ENCODE data around the gene UBASH3B. TPM values are rescaled to one million over a fixed set of nuclear protein-coding genes. Genes with fewer than 3 reads are reported as not detected.
"Not testable (repeated sequence)": the region's sequence is repeated elsewhere in the genome, so short reads cannot be mapped to it uniquely, and the experiment has no call there.

UBASH3B gene
- total RNA-seq, 1 donor from 2014 or later, result 62.1 TPM

DNA sequence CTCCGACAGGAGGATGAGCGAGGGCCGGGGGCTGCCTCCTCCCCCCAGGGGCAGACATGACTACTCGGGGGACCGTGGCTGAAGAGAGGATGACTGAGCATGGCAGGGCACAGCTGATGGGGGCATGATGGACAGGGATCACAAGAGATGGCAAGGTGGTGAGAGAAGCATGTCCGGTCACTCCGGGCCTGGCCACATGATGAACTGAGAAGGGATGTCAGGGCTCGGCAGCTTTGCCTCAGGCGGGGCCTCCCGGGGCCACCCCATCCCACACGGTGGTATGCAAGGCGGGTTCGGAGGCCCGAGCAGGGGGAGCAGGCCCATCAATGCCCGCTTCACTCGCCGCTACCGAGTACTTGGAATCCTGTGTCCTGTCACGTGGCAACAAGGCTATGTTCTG is 36.6 kb upstream of the UBASH3B start:
- Mint-ChIP-seq H3K9me3 (ENCODE audit: unreplicated experiment) (no peaks in the 10 kb centered on the region), H3K27me3 (ENCODE audit: low read depth, unreplicated experiment) (peaks cover 7% of the 10 kb centered on the region), H3K4me1 (ENCODE audit: low read depth, unreplicated experiment) (no peaks in the 10 kb centered on the region), H3K4me3 (ENCODE audit: unreplicated experiment) (no peak overlapping the region), H3K27ac (ENCODE audit: unreplicated experiment) (no peak overlapping the region), H3K36me3 (ENCODE audit: low read depth, unreplicated experiment) (no peaks in the 10 kb centered on the region)
- Histone ChIP-seq H3K27ac (ENCODE audit: low read depth, low read length) (no peak overlapping the region), H3K4me2 (ENCODE audit: low read length) (no peak overlapping the region), H3K9me3 (ENCODE audit: insufficient read depth, low read depth, low read length) (no peaks in the 10 kb centered on the region), H3K4me1 (ENCODE audit: insufficient read depth, low read length) (no peaks in the 10 kb centered on the region), H2AFZ (ENCODE audit: low read depth, low read length) (no peak overlapping the region), H3K79me2 (ENCODE audit: insufficient read depth, low read length) (no peaks in the 10 kb centered on the region), H3K27me3 (ENCODE audit: insufficient read depth, low read length) (peaks cover 10% of the 10 kb centered on the region), H4K20me1 (ENCODE audit: insufficient read depth, low read length) (no peaks in the 10 kb centered on the region), H3K4me3 (ENCODE audit: insufficient read depth, low read depth, low read length) (no peak overlapping the region), H3K36me3 (ENCODE audit: insufficient read depth, low read length) (no peaks in the 10 kb centered on the region), H3K9ac (ENCODE audit: low read length) (no peak overlapping the region)
- no peak for FAIRE-seq
- DNase-seq (ENCODE audit: low read depth), result no peak
- TF ChIP-seq EZH2 (IDR thresholded peaks at IDR 0.05; ENCODE audit: insufficient read depth, low read length) (no peak), CTCF (IDR thresholded peaks at IDR 0.05; ENCODE audit: insufficient read depth, low read depth, low read length) (no peak)

DNA sequence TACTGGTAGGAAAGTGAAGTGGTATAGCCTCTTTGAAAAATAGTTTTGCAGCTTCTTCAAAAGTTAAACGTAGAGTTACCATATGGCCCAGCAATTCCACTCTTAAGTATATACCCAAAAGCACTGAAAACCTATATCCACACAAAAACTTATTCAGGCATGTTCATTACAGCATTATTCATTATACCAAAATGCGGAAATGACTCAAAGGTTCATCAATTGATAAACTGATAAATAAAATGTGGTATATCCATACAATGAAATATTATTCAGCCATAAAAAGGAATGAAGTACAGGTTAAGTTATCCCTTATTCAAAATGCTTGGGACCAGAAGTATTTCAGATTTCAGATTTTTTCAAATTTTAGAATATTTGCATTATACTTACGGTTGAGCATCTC is 35.8 kb upstream of the UBASH3B start:
- FAIRE-seq, result no peak

GRCh38 chr11:122625501-122625900 is 30.0 kb upstream of the UBASH3B start:
- not testable (repeated sequence) for H3K9me3 ChIP-seq (ENCODE audit: insufficient read depth, low read depth, low read length); H2AFZ ChIP-seq (ENCODE audit: low read depth, low read length); H3K4me2 ChIP-seq (ENCODE audit: low read length); H3K4me1 ChIP-seq (ENCODE audit: insufficient read depth, low read length); H3K36me3 Mint-ChIP-seq (ENCODE audit: low read depth, unreplicated experiment); H3K4me1 Mint-ChIP-seq (ENCODE audit: low read depth, unreplicated experiment); H3K4me3 ChIP-seq (ENCODE audit: insufficient read depth, low read depth, low read length); H4K20me1 ChIP-seq (ENCODE audit: insufficient read depth, low read length); H3K4me3 Mint-ChIP-seq (ENCODE audit: unreplicated experiment); H3K27me3 ChIP-seq (ENCODE audit: insufficient read depth, low read length); FAIRE-seq; H3K79me2 ChIP-seq (ENCODE audit: insufficient read depth, low read length); H3K27ac ChIP-seq (ENCODE audit: low read depth, low read length); H3K27ac Mint-ChIP-seq (ENCODE audit: unreplicated experiment); DNase-seq (ENCODE audit: low read depth); H3K9ac ChIP-seq (ENCODE audit: low read length); H3K9me3 Mint-ChIP-seq (ENCODE audit: unreplicated experiment); H3K36me3 ChIP-seq (ENCODE audit: insufficient read depth, low read length)
- H3K27me3 Mint-ChIP-seq (ENCODE audit: low read depth, unreplicated experiment), result peaks cover 16% of the 10 kb centered on the region

More for the DNA sequence above, 35.8 kb upstream of the UBASH3B start:
- no peaks in the 10 kb centered on the region for H3K79me2 ChIP-seq (ENCODE audit: insufficient read depth, low read length)
- H3K36me3 ChIP-seq (ENCODE audit: insufficient read depth, low read length), result no peaks in the 10 kb centered on the region
- H3K9me3 Mint-ChIP-seq (ENCODE audit: unreplicated experiment), result no peaks in the 10 kb centered on the region
- TF ChIP-seq CTCF (IDR thresholded peaks at IDR 0.05; ENCODE audit: insufficient read depth, low read depth, low read length), result no peak
- TF ChIP-seq EZH2 (IDR thresholded peaks at IDR 0.05; ENCODE audit: insufficient read depth, low read length), result no peak
- H3K27ac ChIP-seq (ENCODE audit: low read depth, low read length), result no peak overlapping the region
- no peak overlapping the region for H3K4me3 ChIP-seq (ENCODE audit: insufficient read depth, low read depth, low read length)
- no peaks in the 10 kb centered on the region for H3K36me3 Mint-ChIP-seq (ENCODE audit: low read depth, unreplicated experiment)
- H2AFZ ChIP-seq (ENCODE audit: low read depth, low read length), result no peak overlapping the region
- H3K27me3 ChIP-seq (ENCODE audit: insufficient read depth, low read length), result peaks cover 8% of the 10 kb centered on the region
- DNase-seq (ENCODE audit: low read depth), result no peak
- no peaks in the 10 kb centered on the region for H4K20me1 ChIP-seq (ENCODE audit: insufficient read depth, low read length)
- no peaks in the 10 kb centered on the region for H3K9me3 ChIP-seq (ENCODE audit: insufficient read depth, low read depth, low read length)
- no peak overlapping the region for H3K4me3 Mint-ChIP-seq (ENCODE audit: unreplicated experiment)
- H3K4me1 ChIP-seq (ENCODE audit: insufficient read depth, low read length), result no peaks in the 10 kb centered on the region
- H3K9ac ChIP-seq (ENCODE audit: low read length), result no peak overlapping the region
- H3K27ac Mint-ChIP-seq (ENCODE audit: unreplicated experiment), result no peak overlapping the region
- peaks cover 7% of the 10 kb centered on the region for H3K27me3 Mint-ChIP-seq (ENCODE audit: low read depth, unreplicated experiment)
- no peaks in the 10 kb centered on the region for H3K4me1 Mint-ChIP-seq (ENCODE audit: low read depth, unreplicated experiment)
- no peak overlapping the region for H3K4me2 ChIP-seq (ENCODE audit: low read length)
